Myometrial cell (primary cell): ENCODE data around the gene ERCC1. TPM values are rescaled to one million over a fixed set of nuclear protein-coding genes. Genes with fewer than 3 reads are reported as not detected.

ENCODE experiments used
- total RNA-seq: library from RNA; depleted of rRNA; stranded (reverse); fragments of >200 nt; gene quantifications from 2 replicates; pipeline ENCODE4 v1.2.3, GENCODE V29; 2015

Gene ERCC1
- total RNA-seq: 177 and 211 TPM in 2 replicates

GRCh38 chr19:45423589-45424190, at the start of gene ERCC1:
ERCC1 (minus strand) TSS chr19:45423917; CDS start chr19:45423374, 543 bp downstream.

GRCh38 chr19:45467456-45468158, 43.9 kb upstream of the ERCC1 start, which contains the start of gene FOSB:
FOSB (plus strand) TSS chr19:45467996; CDS start chr19:45468587, 591 bp downstream.

GRCh38 chr19:45406226-45407090, 17.3 kb downstream of the ERCC1 start, which contains the start of gene POLR1G:
POLR1G (plus strand) TSS chr19:45406644; CDS start chr19:45406697, 53 bp downstream.

GRCh38 chr19:45404557-45405434, 18.9 kb downstream of the ERCC1 start, which contains the start of gene PPP1R13L:
PPP1R13L (minus strand) TSS chr19:45405069; CDS start chr19:45398318, 6,751 bp downstream.

GRCh38 chr19:45370410-45371204, 53.1 kb downstream of the ERCC1 start, which contains the start of gene ERCC2:
ERCC2 (minus strand) TSS chr19:45370573; CDS start chr19:45370540, 33 bp downstream.

Other genes starting within 250 kb of the ERCC1 start
- gene TRAPPC6A, start 245.7 kb downstream of the ERCC1 start, total RNA-seq: 13.1 and 14.7 TPM in 2 replicates
- gene BLOC1S3, start 245.1 kb downstream of the ERCC1 start, total RNA-seq: 3.2 and 7.8 TPM in 2 replicates
- gene EXOC3L2, start 178.5 kb downstream of the ERCC1 start, total RNA-seq: not detected in 2 replicates
- 15.4 and 21.3 TPM in 2 replicates for gene MARK4, start 172.6 kb downstream of the ERCC1 start, total RNA-seq
- under 0.01 TPM in 1 of 2 replicates, not detected in the other for gene CKM, start 101.0 kb downstream of the ERCC1 start, total RNA-seq
- gene KLC3, start 83.2 kb downstream of the ERCC1 start, total RNA-seq: 0.29 TPM in 1 of 2 replicates, not detected in the other
- gene ERCC2, start 53.3 kb downstream of the ERCC1 start, total RNA-seq: 47.9 and 50.9 TPM in 2 replicates
- gene PPP1R13L, start 18.8 kb downstream of the ERCC1 start, total RNA-seq: 1.4 and 1.7 TPM in 2 replicates
- 3.2 and 5.5 TPM in 2 replicates for gene POLR1G, start 17.3 kb downstream of the ERCC1 start, total RNA-seq
- 3.7 and 4.4 TPM in 2 replicates for gene FOSB, start 44.1 kb upstream of the ERCC1 start, total RNA-seq
- gene RTN2, start 73.1 kb upstream of the ERCC1 start, total RNA-seq: 15.1 and 20.2 TPM in 2 replicates
- gene PPM1N, start 74.5 kb upstream of the ERCC1 start, total RNA-seq: 0.58 and 5.1 TPM in 2 replicates
- 111 and 143 TPM in 2 replicates for gene VASP, start 83.6 kb upstream of the ERCC1 start, total RNA-seq
- gene OPA3, start 160.9 kb upstream of the ERCC1 start, total RNA-seq: 6.1 and 14.7 TPM in 2 replicates
- 0.29 and 0.53 TPM in 2 replicates for gene GPR4, start 178.3 kb upstream of the ERCC1 start, total RNA-seq
- gene EML2, start 215.5 kb upstream of the ERCC1 start, total RNA-seq: 43.2 and 45.6 TPM in 2 replicates
- gene GIPR, start 244.3 kb upstream of the ERCC1 start, total RNA-seq: 0.18 TPM in 1 of 2 replicates, not detected in the other